Measurements from ENCODE around the gene CIDEC.
"Not testable (repeated sequence)": the region's sequence is repeated elsewhere in the genome, so short reads cannot be mapped to it uniquely, and the experiment has no call there.

CIDEC gene

GRCh38 chr3:9902372-9903237 is 22.6 kb upstream of the CIDEC start, which contains the start of gene IL17RE:
Gene IL17RE (plus strand): TSS chr3:9902848. CDS start chr3:9902933, 85 bp downstream.
- DNase-seq (ENCODE audit: extremely low read depth in 1 of 2, low read depth in 1 of 2) = no peak

DNA sequence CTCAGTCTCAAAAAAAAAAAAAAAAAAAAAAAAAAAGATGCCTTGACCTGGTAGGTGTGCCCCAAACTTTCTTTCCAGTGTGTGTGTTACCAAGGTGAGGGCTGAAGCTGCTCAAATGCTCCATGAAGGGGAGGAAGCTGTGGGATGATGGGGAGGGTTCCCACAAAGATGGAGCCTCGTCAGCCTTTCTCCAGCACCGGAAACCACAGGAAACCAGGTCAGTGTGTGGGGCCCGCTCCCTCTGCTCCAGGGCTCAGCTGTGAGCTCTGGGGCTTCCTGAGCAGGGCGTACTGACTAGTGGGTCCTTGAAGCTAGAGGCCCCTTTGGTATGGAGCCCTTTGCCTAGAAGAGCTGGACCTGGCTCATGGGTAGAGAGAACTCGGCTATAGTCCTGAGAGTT is 21.9 kb upstream of the CIDEC start:
- DNase-seq (ENCODE audit: extremely low read depth in 1 of 2, low read depth in 1 of 2) = no peak

- not testable (repeated sequence) for DNase-seq (ENCODE audit: extremely low read depth in 1 of 2, low read depth in 1 of 2)
Measured at GRCh38 chr3:9900965-9901415, 20.9 kb upstream of the CIDEC start.

- DNase-seq (ENCODE audit: extremely low read depth in 1 of 2, low read depth in 1 of 2) = no peak
Measured at GRCh38 chr3:9899289-9899791, 19.3 kb upstream of the CIDEC start.

- DNase-seq (ENCODE audit: extremely low read depth in 1 of 2, low read depth in 1 of 2) = no peak
Measured at GRCh38 chr3:9898467-9899241, 18.6 kb upstream of the CIDEC start.

GRCh38 chr3:9897408-9898372 is 17.6 kb upstream of the CIDEC start:
- no peak for DNase-seq (ENCODE audit: extremely low read depth in 1 of 2, low read depth in 1 of 2)

DNA sequence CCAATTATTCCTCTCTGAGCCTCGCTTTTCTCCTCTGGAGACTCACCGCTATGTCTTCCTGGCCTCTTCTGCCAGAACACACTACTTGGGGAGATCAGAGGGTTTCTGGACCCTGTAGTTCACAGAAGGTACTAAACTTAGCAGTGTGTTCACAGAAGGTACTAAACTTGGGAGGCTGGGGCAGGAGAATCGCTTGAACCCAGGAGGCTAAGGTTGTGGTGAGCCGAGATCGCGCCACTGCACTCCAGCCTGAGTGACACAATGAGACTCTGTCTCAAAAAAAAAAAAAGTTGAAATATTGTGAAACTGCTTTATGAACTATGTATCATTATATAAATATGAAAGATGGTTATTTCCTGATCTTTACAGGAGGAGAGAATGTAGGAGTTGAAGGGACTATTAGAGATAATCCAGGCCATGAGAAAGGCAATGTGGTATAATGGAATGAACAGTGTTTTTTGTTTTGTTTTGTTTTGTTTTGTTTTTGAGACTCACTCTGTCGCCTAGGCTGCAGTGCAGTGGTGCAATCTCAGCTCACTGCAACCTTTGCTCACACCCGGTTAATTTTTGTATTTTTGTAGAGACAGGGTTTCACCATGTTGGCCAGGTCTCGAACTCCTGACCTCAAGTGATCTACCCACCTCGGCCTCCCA is 16.8 kb upstream of the CIDEC start:
- DNase-seq (ENCODE audit: extremely low read depth in 1 of 2, low read depth in 1 of 2) = not testable (repeated sequence)

DNA sequence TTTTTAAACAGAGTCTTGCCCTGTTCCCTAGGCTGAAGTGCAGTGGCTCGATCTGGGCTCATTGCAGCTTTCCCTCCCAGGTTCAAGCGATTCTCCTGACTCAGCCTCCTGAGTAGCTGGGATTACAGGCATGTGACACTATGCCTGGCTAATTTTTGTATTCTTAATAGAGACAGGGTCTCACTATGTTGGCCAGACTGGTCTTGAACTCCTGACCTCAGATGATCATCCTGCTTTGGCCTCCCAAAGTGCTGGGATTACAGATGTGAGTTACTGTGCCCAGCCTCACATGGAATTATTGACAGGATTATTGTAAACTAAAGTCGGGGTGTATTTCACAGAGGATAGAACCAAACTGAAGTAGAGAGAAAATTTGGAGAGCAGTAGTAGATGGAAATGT is 15.7 kb upstream of the CIDEC start:
- DNase-seq (ENCODE audit: extremely low read depth in 1 of 2, low read depth in 1 of 2) = not testable (repeated sequence)

DNA sequence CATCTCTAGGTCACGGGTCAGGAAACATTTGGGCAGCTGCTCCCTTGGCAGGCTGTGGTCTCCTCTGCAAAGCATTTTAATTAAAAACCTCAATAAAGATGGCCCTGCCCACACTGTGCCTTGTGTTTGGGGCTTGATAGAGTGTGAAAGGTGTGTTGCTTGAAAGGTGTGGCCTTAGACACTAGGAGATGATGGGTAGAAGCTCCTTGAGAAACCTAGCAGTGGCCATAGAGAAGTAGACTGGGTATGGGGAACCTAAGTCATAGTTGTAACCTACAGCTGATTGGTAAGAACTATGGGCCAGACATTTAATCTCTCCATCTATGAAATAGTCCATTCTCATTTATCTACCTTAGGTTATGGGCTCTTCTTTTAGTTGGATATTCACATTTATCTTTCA is 13.7 kb upstream of the CIDEC start:
- DNase-seq (ENCODE audit: extremely low read depth in 1 of 2, low read depth in 1 of 2) = no peak

DNA sequence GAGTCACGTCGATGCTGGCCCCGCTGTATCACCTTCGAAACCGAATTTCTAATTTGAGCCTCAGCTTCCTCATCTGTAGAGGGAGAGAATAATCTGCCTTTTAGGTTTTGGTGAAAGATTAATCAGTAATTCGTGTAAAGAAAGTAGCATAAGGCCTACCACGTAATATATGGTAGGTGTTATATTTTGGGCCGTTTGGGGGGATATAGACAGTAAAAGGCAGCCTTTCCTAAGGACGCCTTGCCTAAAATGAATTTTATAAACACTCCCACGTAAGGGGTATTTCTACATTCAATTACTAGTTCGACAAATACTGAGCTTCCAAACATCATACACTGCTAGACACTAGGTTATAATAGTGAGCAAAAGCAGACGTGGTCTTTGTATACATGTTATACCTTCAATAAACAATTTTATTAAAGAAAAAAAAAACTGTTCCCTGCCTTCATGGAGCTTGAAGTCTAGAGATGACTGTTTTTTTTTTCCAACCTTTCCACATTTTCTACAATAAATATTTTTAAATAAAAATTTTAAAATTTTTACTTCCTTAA is 11.1 kb upstream of the CIDEC start:
- DNase-seq (ENCODE audit: extremely low read depth in 1 of 2, low read depth in 1 of 2) = no peak

- DNase-seq (ENCODE audit: extremely low read depth in 1 of 2, low read depth in 1 of 2) = peak; percentile 74 to 82
Measured at GRCh38 chr3:9890249-9891071, 10.4 kb upstream of the CIDEC start, which contains the start of gene JAGN1. Gene JAGN1 (plus strand): TSS chr3:9890610. CDS start chr3:9890723, 113 bp downstream.

GRCh38 chr3:9889405-9889804 is 9.4 kb upstream of the CIDEC start:
- no peak for DNase-seq (ENCODE audit: extremely low read depth in 1 of 2, low read depth in 1 of 2)

- no peak for DNase-seq (ENCODE audit: extremely low read depth in 1 of 2, low read depth in 1 of 2)
Measured at GRCh38 chr3:9888540-9888939, 8.5 kb upstream of the CIDEC start.

DNA sequence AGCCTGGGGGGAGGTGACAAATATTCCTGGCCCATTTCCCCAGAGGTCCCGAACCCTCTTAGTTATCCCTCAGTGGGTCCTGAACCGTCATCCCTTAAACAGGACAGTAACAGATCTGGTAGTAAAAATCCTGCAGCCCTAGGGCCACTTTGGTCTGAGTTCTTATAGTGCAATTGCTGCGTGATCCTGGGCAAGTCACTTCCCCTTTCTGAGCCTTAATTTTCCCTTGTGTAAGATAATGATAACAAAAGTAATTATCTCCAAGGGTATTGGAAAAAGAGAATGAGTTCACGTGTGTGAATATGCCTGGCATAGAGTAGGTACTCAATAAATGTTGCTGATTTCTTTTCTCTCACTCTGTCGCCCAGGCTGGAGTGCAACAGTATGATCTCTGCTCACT is 7.4 kb upstream of the CIDEC start:
- DNase-seq (ENCODE audit: extremely low read depth in 1 of 2, low read depth in 1 of 2) = no peak

DNA sequence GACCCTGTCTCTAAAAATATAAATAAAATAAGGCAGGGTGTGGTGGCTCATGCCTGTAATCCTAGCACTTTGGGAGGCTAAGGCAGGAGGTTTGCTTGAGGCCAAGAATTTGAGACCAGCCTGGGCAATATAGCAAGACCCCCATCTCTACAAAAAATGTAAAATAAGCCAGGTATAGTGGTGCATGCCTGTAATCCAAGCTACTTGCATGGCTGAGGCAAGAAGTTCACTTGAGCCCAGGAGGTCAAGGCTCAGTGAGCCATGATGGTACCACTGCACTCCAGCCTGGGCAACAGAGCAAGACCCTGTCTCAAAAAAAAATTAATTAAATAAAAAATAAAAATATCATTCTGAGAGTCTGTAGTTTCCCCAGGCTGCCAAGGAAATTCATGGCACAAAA is 6.3 kb upstream of the CIDEC start:
- DNase-seq (ENCODE audit: extremely low read depth in 1 of 2, low read depth in 1 of 2) = no peak

DNA sequence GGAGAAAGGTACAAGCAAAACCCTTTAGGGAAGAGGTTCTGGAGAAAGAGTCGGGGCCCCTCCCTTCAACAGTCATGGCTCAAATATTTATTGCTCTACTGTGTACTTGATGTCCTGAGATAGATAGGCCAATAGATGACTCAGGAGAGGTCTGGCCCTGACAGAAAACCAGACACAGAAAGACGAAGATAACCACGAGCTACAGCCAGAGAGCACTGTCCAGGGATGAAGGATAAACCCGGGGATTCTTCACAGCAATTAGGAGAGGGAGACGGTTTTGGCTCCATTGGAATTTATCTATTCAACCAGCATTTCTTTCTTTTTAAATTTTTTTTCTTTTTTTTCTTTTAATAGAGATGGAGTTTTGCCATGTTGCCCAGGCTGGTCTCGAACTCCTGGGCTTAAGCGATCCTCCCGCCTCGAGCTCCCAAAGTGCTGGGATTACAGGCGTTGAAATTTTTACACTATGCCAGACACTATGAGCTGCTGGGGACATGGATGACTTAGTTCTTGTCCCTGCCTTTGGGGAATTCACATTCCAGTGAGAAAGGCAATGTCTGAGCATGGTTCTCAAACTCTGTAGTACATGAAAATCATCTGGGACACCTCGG is 4.6 kb upstream of the CIDEC start:
- no peak for DNase-seq (ENCODE audit: extremely low read depth in 1 of 2, low read depth in 1 of 2)

- DNase-seq (ENCODE audit: extremely low read depth in 1 of 2, low read depth in 1 of 2) = no peak
Measured at GRCh38 chr3:9883706-9884554, 3.9 kb upstream of the CIDEC start.
